GM19099 (cell line): ENCODE data around the gene ECPAS.

Experiments
- POLR2A ChIP-seq: IDR thresholded peaks from 3 replicates; pipeline ENCODE4 v1.6.1; 2011; ENCODE audit warnings: low read depth; ENCODE audit not compliant: insufficient read length; ENCODE audit errors: extremely low read depth

ECPAS gene

GRCh38 chr9:111330124-111330523 is 154.1 kb downstream of the ECPAS start, which contains the start of gene OR2K2:
Gene OR2K2 (minus strand): TSS chr9:111330224. CDS start chr9:111328433, 1,791 bp downstream.
- no peak for TF ChIP-seq POLR2A

- no peak for TF ChIP-seq POLR2A
These were observed 163.6 kb downstream of the ECPAS start for GRCh38 chr9:111320631-111321030.

- no peak for TF ChIP-seq POLR2A
These were observed 167.4 kb downstream of the ECPAS start for GRCh38 chr9:111316796-111317195.
